Keratinocyte (primary cell): Measurements from ENCODE around the gene GIN1.

Experiments
- EZH2 ChIP-seq: IDR thresholded peaks from one replicate; pipeline ENCODE4 v1.6.1; 2012; ENCODE audit warnings: inconsistent platforms, mild to moderate bottlenecking, low read length, moderate library complexity
- TF ChIP-seq, protein P1 (sequence below), 3 experiments: IDR thresholded peaks in 1 of 3; conservative IDR thresholded peaks in 1 of 3; optimal IDR thresholded peaks in 1 of 3; 2 replicates in 2 of 3; 3 replicates in 1 of 3; pipeline versions ENCODE3 to v1.5.1; 2011; ENCODE audit warnings: low read length in 3 of 3, mild to moderate bottlenecking in 3 of 3, moderate library complexity in 2 of 3, control low read depth in 1 of 3, inconsistent platforms in 1 of 3; ENCODE audit not compliant: insufficient read depth in 2 of 3; ENCODE audit errors: extremely low read depth in 1 of 3

DNA sequence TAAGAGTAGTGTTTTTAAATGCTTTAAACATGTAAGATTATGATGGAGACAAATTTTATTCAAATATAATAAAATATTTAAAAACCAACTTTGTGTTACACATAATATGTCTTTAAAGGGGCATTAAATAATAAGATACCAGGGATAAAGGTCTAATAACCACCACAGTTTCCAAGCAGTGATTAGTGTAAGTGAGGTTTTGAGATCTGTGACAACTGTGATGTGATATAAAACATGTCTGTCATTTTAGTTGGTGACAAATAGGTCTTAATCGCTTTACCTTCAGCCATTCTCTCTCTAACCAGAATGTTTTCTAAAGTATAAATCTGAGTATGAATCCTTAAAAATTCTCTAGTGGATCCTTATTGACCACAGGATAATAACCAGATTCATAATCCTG is 28.3 kb upstream of the GIN1 start:
- TF ChIP-seq, protein P1, sequence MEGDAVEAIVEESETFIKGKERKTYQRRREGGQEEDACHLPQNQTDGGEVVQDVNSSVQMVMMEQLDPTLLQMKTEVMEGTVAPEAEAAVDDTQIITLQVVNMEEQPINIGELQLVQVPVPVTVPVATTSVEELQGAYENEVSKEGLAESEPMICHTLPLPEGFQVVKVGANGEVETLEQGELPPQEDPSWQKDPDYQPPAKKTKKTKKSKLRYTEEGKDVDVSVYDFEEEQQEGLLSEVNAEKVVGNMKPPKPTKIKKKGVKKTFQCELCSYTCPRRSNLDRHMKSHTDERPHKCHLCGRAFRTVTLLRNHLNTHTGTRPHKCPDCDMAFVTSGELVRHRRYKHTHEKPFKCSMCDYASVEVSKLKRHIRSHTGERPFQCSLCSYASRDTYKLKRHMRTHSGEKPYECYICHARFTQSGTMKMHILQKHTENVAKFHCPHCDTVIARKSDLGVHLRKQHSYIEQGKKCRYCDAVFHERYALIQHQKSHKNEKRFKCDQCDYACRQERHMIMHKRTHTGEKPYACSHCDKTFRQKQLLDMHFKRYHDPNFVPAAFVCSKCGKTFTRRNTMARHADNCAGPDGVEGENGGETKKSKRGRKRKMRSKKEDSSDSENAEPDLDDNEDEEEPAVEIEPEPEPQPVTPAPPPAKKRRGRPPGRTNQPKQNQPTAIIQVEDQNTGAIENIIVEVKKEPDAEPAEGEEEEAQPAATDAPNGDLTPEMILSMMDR (optimal IDR thresholded peaks at IDR 0.05 in 1 of 3, IDR thresholded peaks at IDR 0.05 in 1 of 3, conservative IDR thresholded peaks at IDR 0.05 in 1 of 3; ENCODE audit: extremely low read depth in 1 of 3, insufficient read depth in 2 of 3, low read length in 3 of 3): no peak
- no peak for TF ChIP-seq EZH2
